GM19397 (cell line): ENCODE results near the gene ARID5B.
"Not testable (repeated sequence)": the region's sequence is repeated elsewhere in the genome, so short reads cannot be mapped to it uniquely, and the experiment has no call there.

Experiments used
- ATAC-seq: cut with Tn5 transposase; IDR thresholded peaks from one replicate; pipeline ENCODE4 v1.9.1; 2021; ENCODE audit warnings: mild to moderate bottlenecking, moderate library complexity; ENCODE audit not compliant: unreplicated experiment

ARID5B gene

GRCh38 chr10:62025901-62026879, 124.7 kb downstream of the ARID5B start:
- ATAC-seq: no peak

- ATAC-seq: no peak
Measured at GRCh38 chr10:62027841-62028501, 126.5 kb downstream of the ARID5B start.

- ATAC-seq: not testable (repeated sequence)
Measured at GRCh38 chr10:62028502-62028842, 127.0 kb downstream of the ARID5B start.

- ATAC-seq: no peak
Measured at GRCh38 chr10:62029401-62029800, 127.9 kb downstream of the ARID5B start.

- ATAC-seq: no peak
Measured at GRCh38 chr10:62031507-62031906, 130.0 kb downstream of the ARID5B start.

GRCh38 chr10:62033125-62033524, 131.6 kb downstream of the ARID5B start:
- ATAC-seq: no peak

GRCh38 chr10:62034096-62034640, 132.7 kb downstream of the ARID5B start:
- no peak for ATAC-seq

- ATAC-seq: no peak
Measured at GRCh38 chr10:62036186-62037081, 134.9 kb downstream of the ARID5B start.

- no peak for ATAC-seq
Measured at GRCh38 chr10:62037166-62037831, 135.8 kb downstream of the ARID5B start.

GRCh38 chr10:62037890-62038608, 136.6 kb downstream of the ARID5B start:
- ATAC-seq: no peak

GRCh38 chr10:62038609-62039190, 137.2 kb downstream of the ARID5B start:
- ATAC-seq: peak; percentile 50

GRCh38 chr10:62039954-62040353, 138.5 kb downstream of the ARID5B start:
- no peak for ATAC-seq

GRCh38 chr10:62040881-62041280, 139.4 kb downstream of the ARID5B start:
- no peak for ATAC-seq

GRCh38 chr10:62043421-62044021, 142.0 kb downstream of the ARID5B start:
- ATAC-seq: no peak

GRCh38 chr10:62044566-62044965, 143.1 kb downstream of the ARID5B start:
- no peak for ATAC-seq

GRCh38 chr10:62045765-62046521, 144.4 kb downstream of the ARID5B start:
- no peak for ATAC-seq

GRCh38 chr10:62046522-62047227, 145.2 kb downstream of the ARID5B start:
- peak; percentile 46 for ATAC-seq
